ENCODE data around the gene EIF3I. TPM values are rescaled to one million over a fixed set of nuclear protein-coding genes. Genes with fewer than 3 reads are reported as not detected.

Gene EIF3I
- total and polyA plus RNA-seq, 2 of the 13 experiments (the other 11 are each of a cell fraction or from before 2014, with no cell fraction given): 210 to 223 TPM

DNA sequence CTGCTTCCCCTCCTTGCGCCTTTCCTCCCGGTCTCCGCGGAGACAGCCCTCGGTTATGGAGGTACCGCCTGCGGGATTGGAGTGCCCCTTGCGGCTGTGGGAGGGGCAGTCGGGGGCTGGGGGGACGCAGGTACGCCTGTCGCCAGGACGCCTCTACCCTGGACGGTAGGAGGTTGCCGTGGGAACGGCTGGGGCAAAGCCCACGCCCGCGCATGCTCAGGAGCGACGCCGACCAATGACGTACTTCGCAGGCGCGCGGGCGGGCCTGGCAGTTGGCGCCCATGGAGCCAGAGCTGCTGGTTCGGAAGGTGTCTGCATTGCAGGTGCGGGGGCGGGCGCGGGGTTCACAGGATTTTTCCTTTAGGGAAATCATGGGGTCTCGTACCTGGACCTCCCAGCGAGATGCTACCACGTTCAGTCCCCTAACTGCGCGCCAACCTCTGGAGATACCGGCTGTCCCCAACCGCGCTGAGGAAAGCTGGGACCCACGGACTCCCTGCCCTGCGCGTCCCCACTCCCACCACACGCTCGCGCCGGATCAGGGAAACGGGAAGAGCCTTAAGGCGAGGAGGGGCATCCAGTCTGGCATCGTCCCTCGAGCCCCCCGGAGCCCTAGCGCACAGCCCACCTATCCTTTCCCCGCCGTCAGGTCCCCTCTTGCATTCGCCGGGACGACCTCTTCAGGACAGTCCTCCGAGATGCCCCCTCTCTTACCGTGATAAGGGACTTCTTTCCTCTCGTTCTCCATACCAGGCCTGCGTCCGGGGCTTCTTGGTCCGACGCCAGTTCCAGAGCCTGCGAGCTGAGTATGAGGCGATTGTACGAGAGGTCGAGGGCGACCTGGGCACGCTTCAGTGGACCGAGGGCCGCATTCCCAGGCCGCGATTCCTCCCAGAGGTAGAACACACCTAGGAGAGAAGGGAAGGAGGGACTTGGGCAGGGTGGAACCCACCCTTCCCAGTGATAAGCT, 16.5 kb upstream of the EIF3I start, which contains the start of gene IQCC (continued):
- TF ChIP-seq, protein P1, sequence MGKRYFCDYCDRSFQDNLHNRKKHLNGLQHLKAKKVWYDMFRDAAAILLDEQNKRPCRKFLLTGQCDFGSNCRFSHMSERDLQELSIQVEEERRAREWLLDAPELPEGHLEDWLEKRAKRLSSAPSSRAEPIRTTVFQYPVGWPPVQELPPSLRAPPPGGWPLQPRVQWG (CRISPR knock-in tag; IDR thresholded peaks at IDR 0.05; ENCODE audit: borderline replicate concordance, low read depth): no peak
- TF ChIP-seq MBD4 (IDR thresholded peaks at IDR 0.05; ENCODE audit: borderline replicate concordance, low read length): no peak
- no peak for TF ChIP-seq CEBPG (CRISPR knock-in tag; IDR thresholded peaks at IDR 0.05)
- no peak for TF ChIP-seq CEBPB (IDR thresholded peaks at IDR 0.05; ENCODE audit: borderline replicate concordance, low read depth, low read length)
- no peak for TF ChIP-seq ZFP36 (IDR thresholded peaks at IDR 0.05; ENCODE audit: borderline replicate concordance, low read depth, low read length, partially characterized antibody)
- TF ChIP-seq, protein P2, sequence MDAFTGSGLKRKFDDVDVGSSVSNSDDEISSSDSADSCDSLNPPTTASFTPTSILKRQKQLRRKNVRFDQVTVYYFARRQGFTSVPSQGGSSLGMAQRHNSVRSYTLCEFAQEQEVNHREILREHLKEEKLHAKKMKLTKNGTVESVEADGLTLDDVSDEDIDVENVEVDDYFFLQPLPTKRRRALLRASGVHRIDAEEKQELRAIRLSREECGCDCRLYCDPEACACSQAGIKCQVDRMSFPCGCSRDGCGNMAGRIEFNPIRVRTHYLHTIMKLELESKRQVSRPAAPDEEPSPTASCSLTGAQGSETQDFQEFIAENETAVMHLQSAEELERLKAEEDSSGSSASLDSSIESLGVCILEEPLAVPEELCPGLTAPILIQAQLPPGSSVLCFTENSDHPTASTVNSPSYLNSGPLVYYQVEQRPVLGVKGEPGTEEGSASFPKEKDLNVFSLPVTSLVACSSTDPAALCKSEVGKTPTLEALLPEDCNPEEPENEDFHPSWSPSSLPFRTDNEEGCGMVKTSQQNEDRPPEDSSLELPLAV (CRISPR knock-in tag; conservative IDR thresholded peaks at IDR 0.05; ENCODE audit: low read depth): no peak
- TF ChIP-seq, protein P3, sequence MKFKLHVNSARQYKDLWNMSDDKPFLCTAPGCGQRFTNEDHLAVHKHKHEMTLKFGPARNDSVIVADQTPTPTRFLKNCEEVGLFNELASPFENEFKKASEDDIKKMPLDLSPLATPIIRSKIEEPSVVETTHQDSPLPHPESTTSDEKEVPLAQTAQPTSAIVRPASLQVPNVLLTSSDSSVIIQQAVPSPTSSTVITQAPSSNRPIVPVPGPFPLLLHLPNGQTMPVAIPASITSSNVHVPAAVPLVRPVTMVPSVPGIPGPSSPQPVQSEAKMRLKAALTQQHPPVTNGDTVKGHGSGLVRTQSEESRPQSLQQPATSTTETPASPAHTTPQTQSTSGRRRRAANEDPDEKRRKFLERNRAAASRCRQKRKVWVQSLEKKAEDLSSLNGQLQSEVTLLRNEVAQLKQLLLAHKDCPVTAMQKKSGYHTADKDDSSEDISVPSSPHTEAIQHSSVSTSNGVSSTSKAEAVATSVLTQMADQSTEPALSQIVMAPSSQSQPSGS (CRISPR knock-in tag; IDR thresholded peaks at IDR 0.05): peak; percentile 71
- no peak for TF ChIP-seq RFXAP (CRISPR knock-in tag; IDR thresholded peaks at IDR 0.05; ENCODE audit: borderline replicate concordance)
- no peak; the same call in 1 of the 2 replicates for TF ChIP-seq ZFP1 (CRISPR knock-in tag; IDR thresholded peaks at IDR 0.05)
- TF ChIP-seq, protein P4, sequence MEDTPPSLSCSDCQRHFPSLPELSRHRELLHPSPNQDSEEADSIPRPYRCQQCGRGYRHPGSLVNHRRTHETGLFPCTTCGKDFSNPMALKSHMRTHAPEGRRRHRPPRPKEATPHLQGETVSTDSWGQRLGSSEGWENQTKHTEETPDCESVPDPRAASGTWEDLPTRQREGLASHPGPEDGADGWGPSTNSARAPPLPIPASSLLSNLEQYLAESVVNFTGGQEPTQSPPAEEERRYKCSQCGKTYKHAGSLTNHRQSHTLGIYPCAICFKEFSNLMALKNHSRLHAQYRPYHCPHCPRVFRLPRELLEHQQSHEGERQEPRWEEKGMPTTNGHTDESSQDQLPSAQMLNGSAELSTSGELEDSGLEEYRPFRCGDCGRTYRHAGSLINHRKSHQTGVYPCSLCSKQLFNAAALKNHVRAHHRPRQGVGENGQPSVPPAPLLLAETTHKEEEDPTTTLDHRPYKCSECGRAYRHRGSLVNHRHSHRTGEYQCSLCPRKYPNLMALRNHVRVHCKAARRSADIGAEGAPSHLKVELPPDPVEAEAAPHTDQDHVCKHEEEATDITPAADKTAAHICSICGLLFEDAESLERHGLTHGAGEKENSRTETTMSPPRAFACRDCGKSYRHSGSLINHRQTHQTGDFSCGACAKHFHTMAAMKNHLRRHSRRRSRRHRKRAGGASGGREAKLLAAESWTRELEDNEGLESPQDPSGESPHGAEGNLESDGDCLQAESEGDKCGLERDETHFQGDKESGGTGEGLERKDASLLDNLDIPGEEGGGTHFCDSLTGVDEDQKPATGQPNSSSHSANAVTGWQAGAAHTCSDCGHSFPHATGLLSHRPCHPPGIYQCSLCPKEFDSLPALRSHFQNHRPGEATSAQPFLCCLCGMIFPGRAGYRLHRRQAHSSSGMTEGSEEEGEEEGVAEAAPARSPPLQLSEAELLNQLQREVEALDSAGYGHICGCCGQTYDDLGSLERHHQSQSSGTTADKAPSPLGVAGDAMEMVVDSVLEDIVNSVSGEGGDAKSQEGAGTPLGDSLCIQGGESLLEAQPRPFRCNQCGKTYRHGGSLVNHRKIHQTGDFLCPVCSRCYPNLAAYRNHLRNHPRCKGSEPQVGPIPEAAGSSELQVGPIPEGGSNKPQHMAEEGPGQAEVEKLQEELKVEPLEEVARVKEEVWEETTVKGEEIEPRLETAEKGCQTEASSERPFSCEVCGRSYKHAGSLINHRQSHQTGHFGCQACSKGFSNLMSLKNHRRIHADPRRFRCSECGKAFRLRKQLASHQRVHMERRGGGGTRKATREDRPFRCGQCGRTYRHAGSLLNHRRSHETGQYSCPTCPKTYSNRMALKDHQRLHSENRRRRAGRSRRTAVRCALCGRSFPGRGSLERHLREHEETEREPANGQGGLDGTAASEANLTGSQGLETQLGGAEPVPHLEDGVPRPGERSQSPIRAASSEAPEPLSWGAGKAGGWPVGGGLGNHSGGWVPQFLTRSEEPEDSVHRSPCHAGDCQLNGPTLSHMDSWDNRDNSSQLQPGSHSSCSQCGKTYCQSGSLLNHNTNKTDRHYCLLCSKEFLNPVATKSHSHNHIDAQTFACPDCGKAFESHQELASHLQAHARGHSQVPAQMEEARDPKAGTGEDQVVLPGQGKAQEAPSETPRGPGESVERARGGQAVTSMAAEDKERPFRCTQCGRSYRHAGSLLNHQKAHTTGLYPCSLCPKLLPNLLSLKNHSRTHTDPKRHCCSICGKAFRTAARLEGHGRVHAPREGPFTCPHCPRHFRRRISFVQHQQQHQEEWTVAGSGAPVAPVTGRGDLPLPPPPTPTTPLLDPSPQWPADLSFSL (CRISPR knock-in tag; IDR thresholded peaks at IDR 0.05): no peak
- no peak for TF ChIP-seq SMAD1 (CRISPR knock-in tag; IDR thresholded peaks at IDR 0.05; ENCODE audit: borderline replicate concordance, low read depth)
- TF ChIP-seq SKI (IDR thresholded peaks at IDR 0.05; ENCODE audit: partially characterized antibody): no peak
- TF ChIP-seq ZNF629 (CRISPR knock-in tag; conservative IDR thresholded peaks at IDR 0.05): no peak
- TF ChIP-seq, protein P5, sequence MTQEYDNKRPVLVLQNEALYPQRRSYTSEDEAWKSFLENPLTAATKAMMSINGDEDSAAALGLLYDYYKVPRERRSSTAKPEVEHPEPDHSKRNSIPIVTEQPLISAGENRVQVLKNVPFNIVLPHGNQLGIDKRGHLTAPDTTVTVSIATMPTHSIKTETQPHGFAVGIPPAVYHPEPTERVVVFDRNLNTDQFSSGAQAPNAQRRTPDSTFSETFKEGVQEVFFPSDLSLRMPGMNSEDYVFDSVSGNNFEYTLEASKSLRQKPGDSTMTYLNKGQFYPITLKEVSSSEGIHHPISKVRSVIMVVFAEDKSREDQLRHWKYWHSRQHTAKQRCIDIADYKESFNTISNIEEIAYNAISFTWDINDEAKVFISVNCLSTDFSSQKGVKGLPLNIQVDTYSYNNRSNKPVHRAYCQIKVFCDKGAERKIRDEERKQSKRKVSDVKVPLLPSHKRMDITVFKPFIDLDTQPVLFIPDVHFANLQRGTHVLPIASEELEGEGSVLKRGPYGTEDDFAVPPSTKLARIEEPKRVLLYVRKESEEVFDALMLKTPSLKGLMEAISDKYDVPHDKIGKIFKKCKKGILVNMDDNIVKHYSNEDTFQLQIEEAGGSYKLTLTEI (CRISPR knock-in tag; conservative IDR thresholded peaks at IDR 0.05): no peak
- peak; percentile 94; the same call in 2 of the 3 replicates for TF ChIP-seq MXI1 (IDR thresholded peaks at IDR 0.05; ENCODE audit: borderline replicate concordance, low read depth, low read length)
- TF ChIP-seq ZNF180 (CRISPR knock-in tag; IDR thresholded peaks at IDR 0.05; ENCODE audit: borderline replicate concordance, low read depth): no peak
- no peak for TF ChIP-seq ZFP36L2 (CRISPR knock-in tag; IDR thresholded peaks at IDR 0.05)

All from HepG2 (cell line).